CD14-positive monocyte (primary cell): ENCODE measurements around the gene GALNT17. TPM values are rescaled to one million over a fixed set of nuclear protein-coding genes. Genes with fewer than 3 reads are reported as not detected.

ENCODE experiments used
- DNase-seq, 3 donors: peaks; one replicate each; pipeline ENCODE4 v3.0.0-alpha.2; 2011 to 2022
- H2AFZ ChIP-seq: 2 replicates; pipeline ENCODE4 v1.6.0; 2012; ENCODE audit warnings: mild to moderate bottlenecking, low read depth, low read length, inconsistent platforms; ENCODE audit not compliant: insufficient read depth, poor library complexity, severe bottlenecking
- H3K27ac ChIP-seq, 2 donors: 1 replicate in 1 of 2; 2 replicates in 1 of 2; pipeline ENCODE4 v1.5.1; 2012 to 2013; ENCODE audit warnings: low read length in 2 of 2, control low read depth in 1 of 2, inconsistent platforms in 1 of 2, low read depth in 1 of 2, mild to moderate bottlenecking in 1 of 2
- H3K27me3 ChIP-seq, 2 donors: one replicate each; pipeline versions ENCODE4 v1.6.0 to v1.6.1; 2011 to 2013; ENCODE audit warnings: low read length in 2 of 2; ENCODE audit not compliant: control insufficient read depth in 2 of 2, insufficient read depth in 2 of 2
- H3K36me3 ChIP-seq, 2 donors: replicated peaks in 1 of 2; 1 replicate in 1 of 2; 2 replicates in 1 of 2; pipeline versions ENCODE4 v1.5.1 to v1.6.1; 2012 to 2013; ENCODE audit warnings: low read length in 2 of 2, control low read depth in 1 of 2, inconsistent platforms in 1 of 2, mild to moderate bottlenecking in 1 of 2; ENCODE audit not compliant: insufficient read depth in 2 of 2, control insufficient read depth in 1 of 2
- H3K4me1 ChIP-seq, 2 donors: 1 replicate in 1 of 2; 2 replicates in 1 of 2; pipeline versions ENCODE4 v1.5.1 to v1.6.1; 2012 to 2013; ENCODE audit warnings: low read length in 2 of 2, control low read depth in 1 of 2, inconsistent platforms in 1 of 2, mild to moderate bottlenecking in 1 of 2, moderate library complexity in 1 of 2; ENCODE audit not compliant: insufficient read depth in 2 of 2, control insufficient read depth in 1 of 2
- H3K4me2 ChIP-seq: replicated peaks from 2 replicates; pipeline ENCODE3; 2012; ENCODE audit warnings: low read length, moderate library complexity, mild to moderate bottlenecking; ENCODE audit not compliant: poor library complexity, severe bottlenecking; ENCODE audit errors: extremely low read depth
- H3K4me3 ChIP-seq, 3 experiments: fragments of 200-600 bp in 1 of 3; sonication (generic) in 1 of 3; replicated peaks in 1 of 3; 1 replicate in 2 of 3; 2 replicates in 1 of 3; pipeline ENCODE4 v1.5.1; 2011 to 2013; ENCODE audit warnings: low read length in 3 of 3, mild to moderate bottlenecking in 3 of 3, control low read depth in 2 of 3, low read depth in 2 of 3, inconsistent platforms in 1 of 3, moderate library complexity in 1 of 3
- H3K79me2 ChIP-seq: 2 replicates; pipeline ENCODE4 v1.6.0; 2012; ENCODE audit warnings: mild to moderate bottlenecking, control low read depth, inconsistent platforms, low read length, moderate library complexity; ENCODE audit not compliant: insufficient read depth
- H3K9ac ChIP-seq: 2 replicates; pipeline ENCODE4 v1.6.0; 2017; ENCODE audit warnings: low read length, mild to moderate bottlenecking; ENCODE audit not compliant: insufficient read depth, poor library complexity, severe bottlenecking
- H3K9me3 ChIP-seq, 2 donors: replicated peaks in 1 of 2; 1 replicate in 1 of 2; 2 replicates in 1 of 2; pipeline versions ENCODE4 v1.5.1 to v1.6.1; 2012 to 2013; ENCODE audit warnings: low read length in 2 of 2, control low read depth in 1 of 2; ENCODE audit not compliant: control insufficient read depth in 1 of 2, insufficient read depth in 1 of 2
- H4K20me1 ChIP-seq: 2 replicates; pipeline ENCODE4 v1.6.0; 2012; ENCODE audit warnings: mild to moderate bottlenecking, low read length, control low read depth, moderate library complexity; ENCODE audit not compliant: insufficient read depth
- H3K27ac Mint-ChIP-seq, 7 donors: one replicate each; pipeline ENCODE4 v1.8.0; 2020; ENCODE audit warnings: mild to moderate bottlenecking in 7 of 7, mixed read lengths in 7 of 7, moderate library complexity in 6 of 7, inconsistent platforms in 2 of 7
- H3K27me3 Mint-ChIP-seq, 3 donors: one replicate each; pipeline ENCODE4 v1.8.0; 2021 to 2022; ENCODE audit warnings: low read depth in 3 of 3, mild to moderate bottlenecking in 3 of 3, mixed read lengths in 3 of 3, moderate library complexity in 3 of 3, inconsistent platforms in 1 of 3
- H3K36me3 Mint-ChIP-seq, 2 donors: one replicate each; pipeline ENCODE4 v1.8.0; 2020; ENCODE audit warnings: mixed read lengths in 2 of 2, inconsistent platforms in 1 of 2, mild to moderate bottlenecking in 1 of 2
- H3K4me1 Mint-ChIP-seq: one replicate; pipeline ENCODE4 v1.8.0; 2020; ENCODE audit warnings: mild to moderate bottlenecking, mixed read lengths
- H3K4me3 Mint-ChIP-seq, 2 donors: one replicate each; pipeline ENCODE4 v1.8.0; 2020; ENCODE audit warnings: mild to moderate bottlenecking in 2 of 2, mixed read lengths in 2 of 2, moderate library complexity in 1 of 2
- H3K9me3 Mint-ChIP-seq, 7 donors: one replicate each; pipeline ENCODE4 v1.8.0; 2020 to 2022; ENCODE audit warnings: mixed read lengths in 7 of 7, mild to moderate bottlenecking in 6 of 7, moderate library complexity in 6 of 7, inconsistent platforms in 2 of 7
- WGBS: methylation state at CpG from one replicate; pipeline ENCODE4 v1.1.5; 2013; ENCODE audit warnings: missing lambda C conversion rate; ENCODE audit not compliant: insufficient coverage; 5-methylcytosine and 5-hydroxymethylcytosine counted together
- intact Hi-C, 2 donors: fragments of 100-400 bp; cut with micrococcal nuclease; formaldehyde crosslinking; loops; one replicate each; pipeline versions ENCODE4 v1.15.0 to v1.15.1; 2023
- polyA plus RNA-seq, 3 donors: library from polyadenylated mRNA; depleted of rRNA in 1 of 3; unstranded in 2 of 3; stranded (reverse) in 1 of 3; fragments of 300-500 nt in 2 of 3; fragments of >200 nt in 1 of 3; fragmentation: Illumina TruSeq in 2 of 3; gene quantifications; 1 replicate in 2 of 3; 2 replicates in 1 of 3; pipeline ENCODE4 v1.2.3, GENCODE V29; 2012 to 2021
- TF ChIP-seq, protein P1 (sequence below): fragments of 200-600 bp; IDR thresholded peaks from one replicate; pipeline ENCODE4 v1.8.0; 2022; ENCODE audit warnings: antibody characterized with exemption, mild to moderate bottlenecking

Gene GALNT17
- polyA plus RNA-seq, 3 donors: not detected

DNA sequence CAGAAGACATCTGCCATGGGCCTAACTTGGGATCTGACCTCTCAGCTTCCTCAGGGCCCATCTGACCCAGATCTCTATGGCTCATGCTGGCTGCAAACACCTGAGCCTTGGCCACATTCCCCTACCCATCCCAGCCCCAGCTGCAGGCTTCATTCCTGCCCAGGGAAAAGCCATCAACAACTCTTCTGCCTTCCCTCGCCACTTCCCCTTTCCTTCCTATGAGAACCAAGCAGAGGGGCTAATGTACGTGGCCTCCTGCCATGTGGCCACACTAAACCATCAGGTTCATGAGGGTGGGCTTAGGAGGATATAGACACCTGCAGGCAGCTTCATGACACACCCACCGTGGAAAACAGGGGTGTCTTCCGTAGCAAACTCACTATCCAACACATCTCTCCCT, 312.2 kb downstream of the GALNT17 start:
- intact Hi-C loops: no loop called here

DNA sequence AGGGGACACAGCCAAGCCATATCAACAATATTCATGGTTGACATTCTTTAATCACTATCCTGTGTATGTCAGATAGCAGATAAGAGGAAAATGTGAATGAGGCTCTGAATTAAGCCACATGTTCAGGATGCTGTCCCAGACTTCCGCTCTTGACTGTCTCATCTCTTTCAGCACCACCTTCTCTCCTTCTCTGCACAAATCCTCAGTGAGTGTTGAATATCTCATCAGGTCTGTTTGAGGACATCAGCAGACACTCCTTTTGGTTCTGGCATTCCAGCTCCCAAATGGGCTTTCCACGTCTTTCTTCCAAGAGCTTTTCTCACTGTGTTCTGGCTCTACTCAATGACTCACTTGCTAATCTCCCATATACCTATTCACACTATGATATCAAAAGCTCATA, 321.7 kb downstream of the GALNT17 start:
- 80% methylated on average over 2 of the region's 2 CpGs for WGBS
- Histone ChIP-seq H3K4me3 (no peak overlapping the region), H4K20me1 (no peaks in the 10 kb centered on the region), H3K4me2 (no peak overlapping the region), H3K9ac (no peak overlapping the region), H3K9me3 (peaks cover 0 to 21% of the 10 kb centered on the region in 2 donors), H3K27ac (no peak overlapping the region), H3K27me3 (no peaks in the 10 kb centered on the region), H3K4me1 (no peaks in the 10 kb centered on the region), H2AFZ (no peak overlapping the region), H3K79me2 (no peaks in the 10 kb centered on the region), H3K36me3 (no peaks in the 10 kb centered on the region)
- DNase-seq: no peak
- Mint-ChIP-seq H3K4me1 (no peaks in the 10 kb centered on the region), H3K27me3 (peaks cover 0 to under 1% (median 0%) of the 10 kb centered on the region in 3 donors), H3K4me3 (no peak overlapping the region), H3K36me3 (no peaks in the 10 kb centered on the region), H3K9me3 (peaks cover 0 to 25% (median 5%) of the 10 kb centered on the region in 7 donors), H3K27ac (no peak overlapping the region)
- intact Hi-C loops: no loop called here
- TF ChIP-seq, protein P1, sequence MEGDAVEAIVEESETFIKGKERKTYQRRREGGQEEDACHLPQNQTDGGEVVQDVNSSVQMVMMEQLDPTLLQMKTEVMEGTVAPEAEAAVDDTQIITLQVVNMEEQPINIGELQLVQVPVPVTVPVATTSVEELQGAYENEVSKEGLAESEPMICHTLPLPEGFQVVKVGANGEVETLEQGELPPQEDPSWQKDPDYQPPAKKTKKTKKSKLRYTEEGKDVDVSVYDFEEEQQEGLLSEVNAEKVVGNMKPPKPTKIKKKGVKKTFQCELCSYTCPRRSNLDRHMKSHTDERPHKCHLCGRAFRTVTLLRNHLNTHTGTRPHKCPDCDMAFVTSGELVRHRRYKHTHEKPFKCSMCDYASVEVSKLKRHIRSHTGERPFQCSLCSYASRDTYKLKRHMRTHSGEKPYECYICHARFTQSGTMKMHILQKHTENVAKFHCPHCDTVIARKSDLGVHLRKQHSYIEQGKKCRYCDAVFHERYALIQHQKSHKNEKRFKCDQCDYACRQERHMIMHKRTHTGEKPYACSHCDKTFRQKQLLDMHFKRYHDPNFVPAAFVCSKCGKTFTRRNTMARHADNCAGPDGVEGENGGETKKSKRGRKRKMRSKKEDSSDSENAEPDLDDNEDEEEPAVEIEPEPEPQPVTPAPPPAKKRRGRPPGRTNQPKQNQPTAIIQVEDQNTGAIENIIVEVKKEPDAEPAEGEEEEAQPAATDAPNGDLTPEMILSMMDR: no peak

More for the DNA sequence above, 312.2 kb downstream of the GALNT17 start:
- Histone ChIP-seq H3K27me3 (no peaks in the 10 kb centered on the region), H4K20me1 (no peaks in the 10 kb centered on the region), H3K9me3 (peaks cover 0 to 10% of the 10 kb centered on the region in 2 donors), H3K79me2 (no peaks in the 10 kb centered on the region), H3K4me2 (no peak overlapping the region), H3K4me1 (no peaks in the 10 kb centered on the region), H3K27ac (no peak overlapping the region), H2AFZ (no peak overlapping the region), H3K36me3 (no peaks in the 10 kb centered on the region), H3K4me3 (no peak overlapping the region), H3K9ac (no peak overlapping the region)
- 92% methylated on average over 3 of the region's 4 CpGs for WGBS
- H3K36me3 Mint-ChIP-seq: no peaks in the 10 kb centered on the region
- peaks cover 2 to 24% (median 13%) of the 10 kb centered on the region in 7 donors for H3K9me3 Mint-ChIP-seq
- no peak overlapping the region for H3K27ac Mint-ChIP-seq
- H3K4me1 Mint-ChIP-seq: no peaks in the 10 kb centered on the region
- peaks cover 0 to 2% (median 0%) of the 10 kb centered on the region in 3 donors for H3K27me3 Mint-ChIP-seq
- TF ChIP-seq, protein P1: no peak
- no peak overlapping the region for H3K4me3 Mint-ChIP-seq
- DNase-seq: no peak
